ENCODE data around the gene LDLRAP1.

LDLRAP1 gene

GRCh38 chr1:25573591-25573930 is 30.2 kb downstream of the LDLRAP1 start:
- H3K4me3 ChIP-seq (ENCODE audit: low read depth, low read length), result no peak overlapping the region
- no peak for TF ChIP-seq CTCF (IDR thresholded peaks at IDR 0.05; ENCODE audit: insufficient read depth, low read length, missing control alignments)
- CTCF ChIA-PET, result interaction anchor here (1.1 to 6.6 kb wide), 10 partner anchors 7 to 225 kb away, joined by 3 to 59 read pairs (median 8); no protein-coding TSS in a partner anchor
- DNase-seq (ENCODE audit: low read depth, low spot score), result no peak
- POLR2A ChIA-PET, result no interaction called here

DNA sequence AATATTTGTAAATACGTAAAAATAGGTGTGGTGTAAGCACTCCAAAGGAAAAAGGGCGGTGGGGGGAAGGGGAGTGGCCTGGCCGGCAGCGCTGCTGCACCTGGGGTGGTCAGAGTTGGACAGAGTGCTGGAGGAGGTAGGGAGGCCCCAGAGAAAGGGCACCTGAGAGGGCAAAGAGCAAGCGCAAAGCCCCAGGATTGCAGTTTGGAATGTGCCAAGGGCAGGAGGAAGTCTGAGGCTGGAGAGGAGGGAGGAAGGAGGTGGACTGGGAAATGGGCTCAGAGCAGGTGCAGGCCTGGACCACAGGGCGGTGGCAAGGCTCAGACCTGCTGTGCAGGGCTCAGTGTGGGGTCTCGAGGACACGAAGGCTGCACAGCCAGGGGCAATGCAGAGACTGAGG is 30.6 kb downstream of the LDLRAP1 start:
- ChIA-PET CTCF (interaction anchor here (1.1 to 6.6 kb wide), 7 partner anchors 7 to 224 kb away, joined by 3 to 59 read pairs (median 12); no protein-coding TSS in a partner anchor), POLR2A (no interaction called here)
- no peak overlapping the region for H3K4me3 ChIP-seq (ENCODE audit: low read depth, low read length)
- TF ChIP-seq CTCF (IDR thresholded peaks at IDR 0.05; ENCODE audit: insufficient read depth, low read length, missing control alignments), result no peak
- DNase-seq (ENCODE audit: low read depth, low spot score), result no peak

DNA sequence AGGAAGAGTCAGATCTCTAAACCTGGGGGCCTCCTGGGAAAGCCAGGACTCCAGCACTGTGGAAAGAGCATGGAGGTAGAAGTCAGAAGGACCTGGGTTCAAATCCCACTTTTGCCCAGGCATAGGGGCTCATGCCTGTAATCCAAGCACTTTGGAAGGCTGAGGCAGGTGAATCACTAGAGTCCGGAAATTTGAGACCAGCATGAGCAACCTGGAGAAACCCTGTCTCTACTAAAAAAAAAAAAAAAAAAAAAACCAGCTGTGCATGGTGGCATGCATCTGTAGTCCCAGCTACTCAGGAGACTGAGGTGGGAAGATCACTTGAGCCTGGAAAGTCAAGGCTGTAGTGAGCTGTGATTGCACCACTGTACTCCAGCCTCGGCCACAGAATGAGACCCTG is 31.8 kb downstream of the LDLRAP1 start:
- POLR2A ChIA-PET, result no interaction called here

GRCh38 chr1:25576459-25577133 is 33.2 kb downstream of the LDLRAP1 start:
- no peak overlapping the region for H3K4me3 ChIP-seq (ENCODE audit: low read depth, low read length)
- no peak for DNase-seq (ENCODE audit: low read depth, low spot score)
- ChIA-PET POLR2A (no interaction called here), CTCF (interaction anchor here (1.1 kb wide), 1 partner anchor 10 kb away, joined by 5 read pairs; no protein-coding TSS in a partner anchor)
- no peak for TF ChIP-seq CTCF (IDR thresholded peaks at IDR 0.05; ENCODE audit: insufficient read depth, low read length, missing control alignments)

More for the DNA sequence above, 31.8 kb downstream of the LDLRAP1 start:
- CTCF ChIA-PET, result interaction anchor here (0.8 to 1.0 kb wide), 3 partner anchors 9 to 23 kb away, joined by 3 read pairs; no protein-coding TSS in a partner anchor
- no peak overlapping the region for H3K4me3 ChIP-seq (ENCODE audit: low read depth, low read length)
- DNase-seq (ENCODE audit: low read depth, low spot score), result no peak
- no peak for TF ChIP-seq CTCF (IDR thresholded peaks at IDR 0.05; ENCODE audit: insufficient read depth, low read length, missing control alignments)

DNA sequence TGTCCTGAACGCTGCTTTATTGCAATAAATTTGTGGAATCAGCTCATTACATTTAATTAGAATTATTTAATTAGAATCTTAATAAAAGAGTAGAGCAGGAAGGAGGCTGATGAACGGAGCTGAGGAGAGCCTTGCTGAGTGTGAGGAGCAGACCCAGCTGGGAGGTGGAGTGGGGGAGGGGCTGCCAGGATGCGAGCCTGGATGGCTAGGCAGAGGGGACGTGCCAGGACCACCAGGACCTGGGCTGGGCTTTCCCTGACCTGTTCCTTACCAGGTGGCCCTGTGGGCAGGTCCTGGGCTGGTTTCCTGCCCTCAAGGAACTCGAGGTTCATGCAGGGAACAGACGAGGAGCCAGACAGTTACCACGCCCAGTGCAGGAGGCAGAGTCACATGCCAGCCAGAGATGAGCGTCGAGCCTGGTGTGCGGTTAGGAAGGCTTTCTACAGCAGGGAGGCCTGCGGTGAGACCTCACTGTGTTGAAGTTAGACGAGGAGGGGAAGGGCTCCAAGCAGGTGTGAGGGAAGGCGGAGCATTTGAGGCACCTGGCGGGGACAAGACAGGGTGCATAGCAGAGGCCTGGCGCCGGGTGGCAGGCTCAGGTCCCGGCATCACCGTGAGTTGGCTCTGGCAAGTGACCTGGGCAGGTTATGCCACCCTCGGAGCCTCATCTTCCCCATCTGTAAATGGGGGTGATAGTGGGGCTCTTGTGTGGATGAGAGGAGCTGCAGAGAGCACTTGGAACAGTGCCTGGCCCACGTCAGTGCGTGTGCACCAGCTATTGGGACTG is 33.9 kb downstream of the LDLRAP1 start:
- POLR2A ChIA-PET, result no interaction called here
- CTCF ChIA-PET, result interaction anchor here (1.0 to 1.1 kb wide), 2 partner anchors 10 to 12 kb away, joined by 3 to 5 read pairs; no protein-coding TSS in a partner anchor
- TF ChIP-seq CTCF (IDR thresholded peaks at IDR 0.05; ENCODE audit: insufficient read depth, low read length, missing control alignments), result no peak
- DNase-seq (ENCODE audit: low read depth, low spot score), result no peak
- H3K4me3 ChIP-seq (ENCODE audit: low read depth, low read length), result no peak overlapping the region
